GM12878 (cell line): ENCODE results near the gene NOC2L. TPM values are rescaled to one million over a fixed set of nuclear protein-coding genes. Genes with fewer than 3 reads are reported as not detected.

Experiments
- ATAC-seq: fragments of 200-7000 bp; cut with Tn5 transposase; 3 replicates; pipeline ENCODE4 v1.9.1; 2020; ENCODE audit warnings: mild to moderate bottlenecking, moderate library complexity
- BruUV-seq: library from RNA; stranded (reverse); fragments of 400-500 nt; replicated peaks from 2 replicates; lab custom pipeline; 2021; lab: Mats Ljungman, UMichigan
- CTCF ChIA-PET: fragments of 300-600 bp; sonication (Branson Sonifier 250); formaldehyde crosslinking; extraction: SDS; loops from one replicate; lab custom pipeline; 2021; ENCODE audit warnings: inconsistent platforms; lab: Yijun Ruan, JAX
- POLR2A ChIA-PET: fragments of 350-600 bp; formaldehyde crosslinking; extraction: SDS; loops from one replicate; lab custom pipeline; 2021; ENCODE audit warnings: inconsistent platforms; lab: Charles Lee
- RAD21 ChIA-PET: fragments of 300-600 bp; sonication (Branson Sonifier 250); formaldehyde crosslinking; loops from one replicate; lab custom pipeline; 2023; ENCODE audit warnings: antibody characterized with exemption; ENCODE audit not compliant: unreplicated experiment; lab: Charles Lee
- SMC1A ChIA-PET: fragments of 300-600 bp; sonication (Branson Sonifier 250); formaldehyde crosslinking; loops from one replicate; lab custom pipeline; 2023; ENCODE audit not compliant: unreplicated experiment, uncharacterized antibody; lab: Charles Lee
- DNase-seq: peaks from one replicate; pipeline ENCODE4 v3.0.0-alpha.2; 2011; ENCODE audit warnings: low read depth, low spot score
- FAIRE-seq: peaks from 3 replicates; lab custom pipeline; 2011; peaks lifted over from hg19 to GRCh38; lab: Jason Lieb, UNC
- H2AFZ ChIP-seq: 2 replicates; pipeline ENCODE4 v1.6.0; 2011; ENCODE audit warnings: low read depth, low read length, control low read depth; ENCODE audit not compliant: control insufficient read depth
- H3K27ac ChIP-seq: 2 replicates; pipeline ENCODE4 v1.5.1; 2011; ENCODE audit warnings: control low read depth; ENCODE audit not compliant: control insufficient read depth, insufficient read depth
- H3K27me3 ChIP-seq, 2 experiments: replicated peaks in 1 of 2; 2 replicates each; pipeline versions ENCODE4 v1.6.0 to v1.6.1; 2011; ENCODE audit warnings: low read length in 1 of 2; ENCODE audit not compliant: control insufficient read depth in 2 of 2, insufficient read depth in 2 of 2
- H3K36me3 ChIP-seq, 2 experiments: 2 replicates each; pipeline ENCODE4 v1.5.1; 2011; ENCODE audit warnings: low read length in 1 of 2; ENCODE audit not compliant: control insufficient read depth in 2 of 2, insufficient read depth in 2 of 2
- H3K4me1 ChIP-seq: 2 replicates; pipeline ENCODE4 v1.6.1; 2011; ENCODE audit warnings: mild to moderate bottlenecking, low read length, moderate library complexity, mixed read lengths; ENCODE audit not compliant: control insufficient read depth, insufficient read depth
- H3K4me2 ChIP-seq: 2 replicates; pipeline ENCODE4 v1.6.0; 2011; ENCODE audit warnings: control low read depth; ENCODE audit not compliant: control insufficient read depth, insufficient read depth
- H3K4me3 ChIP-seq: fragments of 200-600 bp; sonication (generic); 2 replicates; pipeline ENCODE4 v1.5.1; 2016
- H3K79me2 ChIP-seq: 2 replicates; pipeline ENCODE4 v1.6.0; 2011; ENCODE audit warnings: low read length; ENCODE audit not compliant: control insufficient read depth, insufficient read depth
- H3K9ac ChIP-seq: 2 replicates; pipeline ENCODE4 v1.8.0; 2011; ENCODE audit warnings: low read length, control low read depth, mixed read lengths; ENCODE audit not compliant: control insufficient read depth, insufficient read depth
- H3K9me3 ChIP-seq: replicated peaks from 3 replicates; pipeline ENCODE4 v1.5.1; 2011; ENCODE audit warnings: mild to moderate bottlenecking, low read length; ENCODE audit not compliant: control insufficient read depth, insufficient read depth
- H4K20me1 ChIP-seq: 2 replicates; pipeline ENCODE4 v1.6.0; 2011; ENCODE audit not compliant: control insufficient read depth, insufficient read depth
- ASH2L ChIP-seq: fragments of 300-600, 200-600 bp; sonication (generic); IDR thresholded peaks from 2 replicates; pipeline ENCODE4 v1.6.1; 2017; ENCODE audit warnings: low read depth, mild to moderate bottlenecking, borderline replicate concordance
- FOS ChIP-seq: IDR thresholded peaks from 3 replicates; pipeline ENCODE4 v1.6.1; 2011; ENCODE audit warnings: borderline replicate concordance; ENCODE audit not compliant: insufficient read length; ENCODE audit errors: extremely low read depth
- GATAD2B ChIP-seq: fragments of 450-650 bp; conservative IDR thresholded peaks from 2 replicates; pipeline ENCODE4 v1.6.1; 2017; ENCODE audit warnings: low read depth, mild to moderate bottlenecking, moderate library complexity
- IKZF1 ChIP-seq: fragments of 450-650 bp; conservative IDR thresholded peaks from 2 replicates; pipeline ENCODE4 v1.6.1; 2017; ENCODE audit warnings: antibody characterized with exemption, mild to moderate bottlenecking
- JUNB ChIP-seq: IDR thresholded peaks from 2 replicates; pipeline ENCODE4 v1.6.1; 2016; ENCODE audit warnings: antibody characterized with exemption, mild to moderate bottlenecking
- JUND ChIP-seq: IDR thresholded peaks from 2 replicates; pipeline ENCODE4 v1.6.1; 2012; ENCODE audit warnings: low read depth, mild to moderate bottlenecking, low read length, improper control_type of control experiment, moderate library complexity
- KDM1A ChIP-seq: fragments of 200-600 bp; sonication (generic); IDR thresholded peaks from 2 replicates; pipeline ENCODE4 v1.6.1; 2016; ENCODE audit warnings: borderline replicate concordance
- MTA2 ChIP-seq: fragments of 450-650 bp; IDR thresholded peaks from 2 replicates; pipeline ENCODE4 v1.6.1; 2016; ENCODE audit warnings: low read depth, mild to moderate bottlenecking, moderate library complexity
- SKIL ChIP-seq: fragments of 450-650 bp; IDR thresholded peaks from 2 replicates; pipeline ENCODE4 v1.6.1; 2017; ENCODE audit warnings: mild to moderate bottlenecking, low read depth, inconsistent platforms; ENCODE audit not compliant: poor library complexity, severe bottlenecking
- SMARCA5 ChIP-seq: fragments of 450-650 bp; IDR thresholded peaks from 2 replicates; pipeline ENCODE4 v1.6.1; 2017; ENCODE audit warnings: mild to moderate bottlenecking
- STAT3 ChIP-seq: IDR thresholded peaks from 2 replicates; pipeline ENCODE4 v1.6.1; 2011; ENCODE audit warnings: low read depth, low read length, improper control_type of control experiment
- USF1 ChIP-seq: IDR thresholded peaks from 2 replicates; pipeline ENCODE4 v1.6.1; 2011; ENCODE audit warnings: borderline replicate concordance, low read depth, mild to moderate bottlenecking, moderate library complexity, mixed read lengths, low read length; ENCODE audit not compliant: insufficient read depth; ENCODE audit errors: extremely low read length
- YBX1 ChIP-seq: fragments of 450-650 bp; IDR thresholded peaks from 2 replicates; pipeline ENCODE4 v1.6.1; 2016; ENCODE audit warnings: antibody characterized with exemption
- ZNF274 ChIP-seq: IDR thresholded peaks from one replicate; pipeline ENCODE4 v1.8.0; 2011; ENCODE audit not compliant: insufficient read length, insufficient read depth
- ZNF622 ChIP-seq: fragments of 450-650 bp; IDR thresholded peaks from 2 replicates; pipeline ENCODE4 v1.6.1; 2017; ENCODE audit warnings: mild to moderate bottlenecking, inconsistent platforms
- WGBS: methylation state at CpG from one replicate; pipeline ENCODE4 v1.1.6; 2016; ENCODE audit warnings: low lambda C conversion rate; ENCODE audit not compliant: insufficient replicate concordance, insufficient coverage; ENCODE audit errors: missing lambda C conversion rate; 5-methylcytosine and 5-hydroxymethylcytosine counted together
- in situ Hi-C: fragments of 300-500 bp; cut with MboI; formaldehyde crosslinking; loops from 9 replicates; pipeline ENCODE4 v1.14.3; 2018; ENCODE audit warnings: mixed read lengths
- intact Hi-C: fragments of 100-400 bp; cut with micrococcal nuclease; formaldehyde crosslinking; loops from one replicate; pipeline ENCODE4 v1.14.2; 2022; ENCODE audit not compliant: unreplicated experiment
- polyA plus RNA-seq, 11 experiments: library from polyadenylated mRNA; depleted of rRNA in 4 of 11; unstranded in 6 of 11; stranded (reverse) in 5 of 11; fragments of >200 nt; fragmentation: Nextera tagmentation in 4 of 11; fragmentation: Illumina TruSeq in 1 of 11; extraction: Ambion mirVana in 4 of 11; extraction: Trizol in 1 of 11; gene quantifications; 1 replicate in 1 of 11; 2 replicates in 10 of 11; pipeline versions ENCODE4 v1.2.1 to v1.2.3, GENCODE V29; 2011 to 2016; ENCODE audit warnings: inconsistent platforms in 2 of 11, missing spikeins in 2 of 11, low read depth in 1 of 11
- total RNA-seq, 4 experiments: library from RNA; depleted of rRNA in 3 of 4; stranded (reverse); fragments of >200 nt in 3 of 4; fragmentation: Illumina TruSeq in 1 of 4; extraction: Trizol in 1 of 4; gene quantifications; 2 replicates each; pipeline versions ENCODE4 v1.2.1 to v1.2.3, GENCODE V29; 2013 to 2021
- TF ChIP-seq, protein P1 (sequence below): fragments of 450-650 bp; IDR thresholded peaks from 2 replicates; pipeline ENCODE4 v1.6.1; 2018; ENCODE audit warnings: mild to moderate bottlenecking, low read depth, moderate library complexity; ENCODE audit not compliant: partially characterized antibody
- TF ChIP-seq, protein P2 (sequence below): fragments of 450-650 bp; IDR thresholded peaks from 2 replicates; pipeline ENCODE4 v1.6.1; 2018; ENCODE audit warnings: borderline replicate concordance, mild to moderate bottlenecking; ENCODE audit not compliant: partially characterized antibody

Gene NOC2L
- total and polyA plus RNA-seq, 10 of the 15 experiments (the other 5 are each of a cell fraction or from before 2014, with no cell fraction given) = 1.3 to 171 (median 64.3) TPM

DNA sequence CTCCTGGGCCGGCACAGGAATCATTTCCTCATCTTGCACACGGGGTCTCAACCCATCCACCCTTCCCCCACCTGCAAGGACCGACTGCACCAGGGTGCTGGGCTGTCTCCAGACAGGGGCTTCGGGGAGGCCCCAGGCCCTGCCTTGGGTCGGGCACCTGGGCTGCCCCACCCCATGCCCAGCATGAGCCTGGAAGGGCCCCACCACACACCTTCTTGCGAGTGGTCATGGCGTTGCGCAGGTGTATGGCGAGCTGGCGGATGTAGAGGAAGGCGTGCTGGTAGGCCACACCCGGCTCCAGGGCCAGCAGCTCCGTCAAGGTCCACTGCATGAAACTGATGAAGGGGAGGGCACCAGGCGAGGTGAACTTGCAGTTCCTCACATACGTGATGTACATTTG is 6.9 kb downstream of the NOC2L start:
- Histone ChIP-seq H3K36me3 (peaks cover 27 to 63% of the 10 kb centered on the region in 2 experiments), H2AFZ (no peak overlapping the region), H4K20me1 (peaks cover 5% of the 10 kb centered on the region), H3K4me3 (no peak overlapping the region), H3K27me3 (no peaks in the 10 kb centered on the region), H3K4me2 (no peak overlapping the region), H3K9ac (no peak overlapping the region), H3K79me2 (peaks cover 2% of the 10 kb centered on the region), H3K9me3 (no peaks in the 10 kb centered on the region), H3K27ac (no peak overlapping the region), H3K4me1 (peaks cover 4% of the 10 kb centered on the region)
- ATAC-seq (no peak), FAIRE-seq (no peak), DNase-seq (no peak)
- intact Hi-C loops (no loop called here), in situ Hi-C loops (no loop called here)
- no TSS peak for BruUV-seq
- ChIA-PET CTCF (interaction anchor here (0.6 kb wide), 1 partner anchor 48 kb away, joined by 3 read pairs; no protein-coding TSS in a partner anchor), SMC1A (no interaction called here), RAD21 (no interaction called here), POLR2A (no interaction called here)
- WGBS = 86% methylated on average over 15 of the region's 15 CpGs
- TF ChIP-seq GATAD2B (no peak), ZNF274 (no peak), IKZF1 (no peak), ASH2L (no peak), SKIL (no peak), SMARCA5 (no peak), YBX1 (no peak), USF1 (no peak), JUND (no peak), MTA2 (no peak), KDM1A (no peak), FOS (no peak), JUNB (no peak), ZNF622 (no peak), STAT3 (no peak)
- TF ChIP-seq, protein P1, sequence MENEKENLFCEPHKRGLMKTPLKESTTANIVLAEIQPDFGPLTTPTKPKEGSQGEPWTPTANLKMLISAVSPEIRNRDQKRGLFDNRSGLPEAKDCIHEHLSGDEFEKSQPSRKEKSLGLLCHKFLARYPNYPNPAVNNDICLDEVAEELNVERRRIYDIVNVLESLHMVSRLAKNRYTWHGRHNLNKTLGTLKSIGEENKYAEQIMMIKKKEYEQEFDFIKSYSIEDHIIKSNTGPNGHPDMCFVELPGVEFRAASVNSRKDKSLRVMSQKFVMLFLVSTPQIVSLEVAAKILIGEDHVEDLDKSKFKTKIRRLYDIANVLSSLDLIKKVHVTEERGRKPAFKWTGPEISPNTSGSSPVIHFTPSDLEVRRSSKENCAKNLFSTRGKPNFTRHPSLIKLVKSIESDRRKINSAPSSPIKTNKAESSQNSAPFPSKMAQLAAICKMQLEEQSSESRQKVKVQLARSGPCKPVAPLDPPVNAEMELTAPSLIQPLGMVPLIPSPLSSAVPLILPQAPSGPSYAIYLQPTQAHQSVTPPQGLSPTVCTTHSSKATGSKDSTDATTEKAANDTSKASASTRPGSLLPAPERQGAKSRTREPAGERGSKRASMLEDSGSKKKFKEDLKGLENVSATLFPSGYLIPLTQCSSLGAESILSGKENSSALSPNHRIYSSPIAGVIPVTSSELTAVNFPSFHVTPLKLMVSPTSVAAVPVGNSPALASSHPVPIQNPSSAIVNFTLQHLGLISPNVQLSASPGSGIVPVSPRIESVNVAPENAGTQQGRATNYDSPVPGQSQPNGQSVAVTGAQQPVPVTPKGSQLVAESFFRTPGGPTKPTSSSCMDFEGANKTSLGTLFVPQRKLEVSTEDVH = no peak
- TF ChIP-seq, protein P2, sequence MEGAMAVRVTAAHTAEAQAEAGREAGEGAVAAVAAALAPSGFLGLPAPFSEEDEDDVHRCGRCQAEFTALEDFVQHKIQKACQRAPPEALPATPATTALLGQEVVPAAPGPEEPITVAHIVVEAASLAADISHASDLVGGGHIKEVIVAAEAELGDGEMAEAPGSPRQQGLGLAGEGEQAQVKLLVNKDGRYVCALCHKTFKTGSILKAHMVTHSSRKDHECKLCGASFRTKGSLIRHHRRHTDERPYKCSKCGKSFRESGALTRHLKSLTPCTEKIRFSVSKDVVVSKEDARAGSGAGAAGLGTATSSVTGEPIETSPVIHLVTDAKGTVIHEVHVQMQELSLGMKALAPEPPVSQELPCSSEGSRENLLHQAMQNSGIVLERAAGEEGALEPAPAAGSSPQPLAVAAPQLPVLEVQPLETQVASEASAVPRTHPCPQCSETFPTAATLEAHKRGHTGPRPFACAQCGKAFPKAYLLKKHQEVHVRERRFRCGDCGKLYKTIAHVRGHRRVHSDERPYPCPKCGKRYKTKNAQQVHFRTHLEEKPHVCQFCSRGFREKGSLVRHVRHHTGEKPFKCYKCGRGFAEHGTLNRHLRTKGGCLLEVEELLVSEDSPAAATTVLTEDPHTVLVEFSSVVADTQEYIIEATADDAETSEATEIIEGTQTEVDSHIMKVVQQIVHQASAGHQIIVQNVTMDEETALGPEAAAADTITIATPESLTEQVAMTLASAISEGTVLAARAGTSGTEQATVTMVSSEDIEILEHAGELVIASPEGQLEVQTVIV = no peak
